Endometrial microvascular endothelial cells (primary cell): Measurements from ENCODE around the gene BMF. TPM values are rescaled to one million over a fixed set of nuclear protein-coding genes. Genes with fewer than 3 reads are reported as not detected.
"Not testable (repeated sequence)": the region's sequence is repeated elsewhere in the genome, so short reads cannot be mapped to it uniquely, and the experiment has no call there.

Source experiments
- in situ Hi-C: cut with HindIII; loops from 2 replicates; pipeline ENCODE4 v1.10.0; 2017; ENCODE audit warnings: low sequenced_read_pairs, low pct_unique_long_range_greater_than_20kb; ENCODE audit errors: inconsistent ontology term
- total RNA-seq: library from RNA; depleted of rRNA; stranded (reverse); fragments of >200 nt; gene quantifications from one replicate; pipeline ENCODE4 v1.2.3, GENCODE V29; 2015; ENCODE audit errors: inconsistent ontology term

BMF gene, protein sequence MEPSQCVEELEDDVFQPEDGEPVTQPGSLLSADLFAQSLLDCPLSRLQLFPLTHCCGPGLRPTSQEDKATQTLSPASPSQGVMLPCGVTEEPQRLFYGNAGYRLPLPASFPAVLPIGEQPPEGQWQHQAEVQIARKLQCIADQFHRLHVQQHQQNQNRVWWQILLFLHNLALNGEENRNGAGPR
- 5.2 TPM for total RNA-seq

DNA sequence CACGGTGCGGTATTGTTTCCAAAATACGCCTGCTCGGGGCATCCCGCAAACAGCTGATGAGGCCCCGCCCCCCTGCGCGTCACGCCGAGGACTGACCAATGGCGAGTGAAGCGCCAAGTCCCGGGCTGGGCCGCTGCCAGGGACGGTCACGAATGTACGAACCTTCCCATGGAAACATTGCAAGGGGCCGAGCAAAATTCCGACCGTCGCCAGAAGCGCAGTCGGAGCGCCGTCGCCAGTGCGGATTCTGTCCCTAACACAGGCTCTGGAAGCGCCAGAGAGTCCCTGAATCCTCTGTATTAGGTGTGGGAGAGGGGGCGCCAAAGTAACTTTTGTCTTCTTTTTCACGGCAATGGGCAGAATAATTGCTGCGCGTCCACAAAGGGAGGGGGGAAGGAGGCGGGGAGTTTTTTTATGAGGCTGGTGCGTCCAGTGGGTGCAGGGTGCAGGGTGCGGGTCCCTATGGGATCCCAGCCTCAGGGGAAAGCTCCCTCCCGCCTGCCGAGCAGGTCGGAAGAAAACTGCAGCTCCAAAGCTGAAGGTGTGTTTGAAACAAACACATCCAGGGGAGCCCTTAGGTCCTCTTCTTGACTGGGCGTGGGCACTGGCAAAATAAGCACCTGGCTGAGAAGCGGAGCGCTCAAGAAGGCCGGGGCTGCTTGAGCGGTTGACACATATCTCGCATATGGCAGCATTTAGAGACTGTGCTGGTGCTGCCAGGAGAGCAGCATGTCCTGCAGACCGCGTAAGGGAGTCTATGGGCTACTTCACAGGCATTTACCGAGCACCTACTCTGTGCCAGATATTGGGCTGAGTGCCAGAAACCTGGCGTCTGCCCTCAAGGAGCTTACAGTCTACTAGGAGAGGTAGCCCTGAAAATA lies at the start of gene BMF:
TSS of gene BMF (minus strand) at position 25 of the 881 bp plus-strand sequence. CDS start 2,793 bp downstream, outside the sequence.
- in situ Hi-C loops, result no loop called here

GRCh38 chr15:40157778-40158447 lies 49.2 kb upstream of the BMF start:
- in situ Hi-C loops, result loop anchor here (10.0 kb wide), 1 partner anchor 67 kb away; no protein-coding TSS in a partner anchor

DNA sequence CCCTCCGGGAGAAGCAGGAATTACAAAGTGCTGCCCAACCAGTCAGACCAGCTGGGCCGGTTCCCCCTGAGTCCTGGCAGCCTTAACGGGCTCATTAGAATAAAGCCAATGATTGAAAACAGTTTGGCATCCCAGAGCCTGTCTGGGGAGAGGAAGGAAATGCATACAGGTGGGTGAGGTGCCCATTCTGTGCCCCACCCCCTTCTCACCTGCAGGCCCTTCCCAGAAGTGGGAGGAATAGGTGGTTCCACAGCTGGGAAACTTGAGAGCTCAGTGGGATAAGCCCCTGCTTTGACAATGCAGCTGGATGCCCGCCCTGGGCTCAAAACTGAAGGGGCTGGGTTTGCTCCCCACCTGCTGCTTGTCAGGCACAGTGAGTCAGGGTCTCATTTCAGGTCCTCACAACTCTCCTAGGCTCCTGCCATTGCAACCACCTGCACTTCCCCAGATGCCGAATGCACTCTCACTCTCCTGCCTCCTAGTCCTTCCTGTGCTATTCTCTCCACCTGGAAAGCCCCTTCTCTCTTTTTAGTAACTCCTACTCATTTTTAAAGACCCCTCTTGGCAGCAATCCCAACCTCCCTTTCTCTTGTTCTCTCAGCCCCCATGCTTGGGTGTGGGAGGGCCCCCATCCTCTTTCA lies 46.7 kb upstream of the BMF start:
- in situ Hi-C loops, result loop anchor here (10.0 kb wide), 1 partner anchor 69 kb away; no protein-coding TSS in a partner anchor

- in situ Hi-C loops, result loop anchor here (10.0 kb wide), 1 partner anchor 70 kb away; no protein-coding TSS in a partner anchor
Measured at GRCh38 chr15:40154821-40155220, 46.1 kb upstream of the BMF start.

GRCh38 chr15:40151991-40152390 lies 43.3 kb upstream of the BMF start:
- in situ Hi-C loops, result loop anchor here (10.0 kb wide), 1 partner anchor 73 kb away; no protein-coding TSS in a partner anchor

DNA sequence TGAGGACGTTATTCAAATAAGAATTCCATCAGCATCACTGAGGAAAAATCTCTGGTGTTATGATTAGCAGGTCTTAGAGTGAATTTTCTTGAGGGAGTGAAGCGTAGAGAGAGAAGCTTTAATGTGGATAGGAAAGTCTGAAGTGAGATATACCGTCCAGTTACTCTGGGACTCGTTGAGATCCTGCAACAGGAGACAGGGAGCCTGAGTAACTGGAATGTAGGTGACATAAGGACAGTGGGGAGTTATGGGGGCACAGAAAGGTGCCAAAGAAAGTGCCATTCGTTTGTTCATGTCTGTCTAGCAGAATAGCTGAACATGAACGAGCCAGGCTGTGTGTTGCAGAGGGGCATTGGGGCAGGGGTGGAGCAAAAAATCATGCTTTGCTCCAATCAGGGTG lies 42.8 kb upstream of the BMF start:
- in situ Hi-C loops, result loop anchor here (10.0 kb wide), 1 partner anchor 73 kb away; no protein-coding TSS in a partner anchor

- in situ Hi-C loops, result loop anchor here (10.0 kb wide), 1 partner anchor 74 kb away; no protein-coding TSS in a partner anchor
Measured at GRCh38 chr15:40150163-40150925, 41.7 kb upstream of the BMF start.

- in situ Hi-C loops, result no loop called here
Measured at GRCh38 chr15:40149339-40149738, 40.7 kb upstream of the BMF start.

- in situ Hi-C loops, result no loop called here
Measured at GRCh38 chr15:40146037-40146436, 37.4 kb upstream of the BMF start.

- in situ Hi-C loops, result no loop called here
Measured at GRCh38 chr15:40142428-40142827, 33.7 kb upstream of the BMF start.

DNA sequence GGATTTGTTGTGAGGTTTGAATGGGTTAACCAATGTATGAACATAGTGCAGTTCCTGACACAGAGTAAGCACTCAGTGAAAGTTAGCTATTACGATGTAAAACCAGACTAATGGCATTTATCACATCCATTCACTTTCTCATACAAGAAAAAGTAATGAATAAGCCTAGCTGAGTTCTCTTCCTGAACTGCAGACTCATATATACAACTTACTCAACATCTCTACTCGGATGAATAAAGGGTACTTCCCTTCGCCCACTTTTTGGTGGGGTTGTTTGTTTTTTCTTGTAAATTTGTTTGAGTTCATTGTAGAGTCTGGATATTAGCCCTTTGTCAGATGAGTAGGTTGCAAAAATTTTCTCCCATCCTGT lies 29.5 kb upstream of the BMF start:
- in situ Hi-C loops, result not testable (repeated sequence)

- in situ Hi-C loops, result no loop called here
Measured at GRCh38 chr15:40137303-40138200, 28.9 kb upstream of the BMF start.

GRCh38 chr15:40136470-40137302 lies 28.0 kb upstream of the BMF start:
- in situ Hi-C loops, result no loop called here

- in situ Hi-C loops, result not testable (repeated sequence)
Measured at GRCh38 chr15:40135846-40136450, 27.3 kb upstream of the BMF start.

- in situ Hi-C loops, result no loop called here
Measured at GRCh38 chr15:40134885-40135284, 26.2 kb upstream of the BMF start.

DNA sequence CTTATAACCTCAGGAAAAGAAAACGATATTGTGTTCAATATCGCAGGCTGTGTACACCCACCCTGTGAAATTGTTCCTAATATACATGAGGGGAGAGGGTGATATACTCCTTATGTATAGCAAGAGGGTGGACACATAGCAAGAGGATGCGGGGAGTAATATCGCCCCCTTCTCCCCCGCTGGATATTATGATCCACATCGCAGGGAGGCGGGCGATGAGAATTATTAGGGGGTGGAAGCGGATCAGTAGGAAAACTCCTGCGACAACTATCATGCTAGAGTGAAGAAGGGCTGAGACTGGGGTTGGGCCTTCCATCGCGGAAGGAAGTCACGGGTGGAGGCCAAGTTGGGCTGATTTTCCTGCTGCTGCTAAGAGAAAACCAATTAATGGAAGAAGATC lies 24.9 kb upstream of the BMF start:
- in situ Hi-C loops, result no loop called here
